Cardiac muscle cell (in vitro differentiated cells and primary cell): ENCODE data around the gene FSD1. TPM values are rescaled to one million over a fixed set of nuclear protein-coding genes. Genes with fewer than 3 reads are reported as not detected.

Experiments
- DNase-seq, 2 donors: peaks; one replicate each; pipeline versions ENCODE4 v3.0.0 to v3.0.0-alpha.2; 2010 to 2017; ENCODE audit warnings: low read depth in 1 of 2, low spot score in 1 of 2
- H3K27ac ChIP-seq: fragments of 200-600 bp; sonication (generic); 2 replicates; pipeline ENCODE4 v1.5.1; 2016
- H3K27me3 ChIP-seq: fragments of 200-600 bp; sonication (generic); 2 replicates; pipeline ENCODE4 v1.6.0; 2016; ENCODE audit warnings: control low read depth
- H3K36me3 ChIP-seq: fragments of 200-600 bp; sonication (generic); 2 replicates; pipeline ENCODE4 v1.5.1; 2016; ENCODE audit warnings: control low read depth
- H3K4me1 ChIP-seq: fragments of 200-600 bp; sonication (generic); 2 replicates; pipeline ENCODE4 v1.8.1; 2017; ENCODE audit warnings: low read depth, mild to moderate bottlenecking, mixed run types
- H3K4me3 ChIP-seq: fragments of 200-600 bp; sonication (generic); 2 replicates; pipeline ENCODE4 v1.5.1; 2016; ENCODE audit warnings: mild to moderate bottlenecking
- H3K9me3 ChIP-seq: fragments of 200-600 bp; sonication (generic); 2 replicates; pipeline ENCODE4 v1.5.1; 2017; ENCODE audit warnings: low read depth, mild to moderate bottlenecking, control low read depth
- CTCF ChIP-seq: IDR thresholded peaks from 2 replicates; pipeline ENCODE4 v1.5.1; 2012; ENCODE audit warnings: low read depth, mild to moderate bottlenecking, low read length
- polyA plus RNA-seq: library from polyadenylated mRNA; unstranded; fragments of >200 nt; fragmentation: Nextera tagmentation; extraction: Ambion mirVana; gene quantifications from 2 replicates; pipeline ENCODE4 v1.2.1, GENCODE V29; 2016
- total RNA-seq: library from RNA; depleted of rRNA; stranded (reverse); fragments of >200 nt; gene quantifications from 2 replicates; pipeline ENCODE4 v1.2.3, GENCODE V29; 2016

FSD1 gene
- total and polyA plus RNA-seq, 2 experiments from 2014 or later, result 18.5 to 24.7 TPM

GRCh38 chr19:4362101-4362828 lies 57.9 kb downstream of the FSD1 start:
- DNase-seq, result no peak
- no peak overlapping the region for H3K4me3 ChIP-seq
- no peaks in the 10 kb centered on the region for H3K4me1 ChIP-seq
- no peaks in the 10 kb centered on the region for H3K27me3 ChIP-seq
- H3K27ac ChIP-seq, result peak overlapping the region; percentile 39
- TF ChIP-seq CTCF, result no peak
- H3K9me3 ChIP-seq, result no peaks in the 10 kb centered on the region
- peaks cover 27% of the 10 kb centered on the region for H3K36me3 ChIP-seq

GRCh38 chr19:4362831-4363545 lies 58.6 kb downstream of the FSD1 start:
- Histone ChIP-seq H3K36me3 (peaks cover 27% of the 10 kb centered on the region), H3K27ac (peak overlapping the region; percentile 57), H3K27me3 (no peaks in the 10 kb centered on the region), H3K4me1 (no peaks in the 10 kb centered on the region), H3K4me3 (no peak overlapping the region), H3K9me3 (no peaks in the 10 kb centered on the region)
- TF ChIP-seq CTCF, result no peak
- no peak for DNase-seq

GRCh38 chr19:4363571-4364304 lies 59.3 kb downstream of the FSD1 start:
- no peak for DNase-seq
- Histone ChIP-seq H3K36me3 (peaks cover 27% of the 10 kb centered on the region), H3K4me3 (no peak overlapping the region), H3K9me3 (no peaks in the 10 kb centered on the region), H3K27me3 (no peaks in the 10 kb centered on the region), H3K27ac (peak overlapping the region; percentile 57), H3K4me1 (no peaks in the 10 kb centered on the region)
- no peak for TF ChIP-seq CTCF

- no peaks in the 10 kb centered on the region for H3K9me3 ChIP-seq
- no peak for TF ChIP-seq CTCF
- H3K4me1 ChIP-seq, result no peaks in the 10 kb centered on the region
- H3K36me3 ChIP-seq, result peaks cover 21% of the 10 kb centered on the region
- no peaks in the 10 kb centered on the region for H3K27me3 ChIP-seq
- H3K27ac ChIP-seq, result no peak overlapping the region
- H3K4me3 ChIP-seq, result no peak overlapping the region
- DNase-seq, result no peak
Measured at GRCh38 chr19:4365341-4365740, 60.9 kb downstream of the FSD1 start.

GRCh38 chr19:4365791-4366665 lies 61.6 kb downstream of the FSD1 start:
- H3K36me3 ChIP-seq, result peaks cover 21% of the 10 kb centered on the region
- DNase-seq, result no peak
- no peaks in the 10 kb centered on the region for H3K9me3 ChIP-seq
- no peak overlapping the region for H3K27ac ChIP-seq
- no peak overlapping the region for H3K4me3 ChIP-seq
- TF ChIP-seq CTCF, result no peak
- H3K27me3 ChIP-seq, result no peaks in the 10 kb centered on the region
- H3K4me1 ChIP-seq, result no peaks in the 10 kb centered on the region
